ENCODE results near the gene ARRB1.

The ARRB1 gene

DNA sequence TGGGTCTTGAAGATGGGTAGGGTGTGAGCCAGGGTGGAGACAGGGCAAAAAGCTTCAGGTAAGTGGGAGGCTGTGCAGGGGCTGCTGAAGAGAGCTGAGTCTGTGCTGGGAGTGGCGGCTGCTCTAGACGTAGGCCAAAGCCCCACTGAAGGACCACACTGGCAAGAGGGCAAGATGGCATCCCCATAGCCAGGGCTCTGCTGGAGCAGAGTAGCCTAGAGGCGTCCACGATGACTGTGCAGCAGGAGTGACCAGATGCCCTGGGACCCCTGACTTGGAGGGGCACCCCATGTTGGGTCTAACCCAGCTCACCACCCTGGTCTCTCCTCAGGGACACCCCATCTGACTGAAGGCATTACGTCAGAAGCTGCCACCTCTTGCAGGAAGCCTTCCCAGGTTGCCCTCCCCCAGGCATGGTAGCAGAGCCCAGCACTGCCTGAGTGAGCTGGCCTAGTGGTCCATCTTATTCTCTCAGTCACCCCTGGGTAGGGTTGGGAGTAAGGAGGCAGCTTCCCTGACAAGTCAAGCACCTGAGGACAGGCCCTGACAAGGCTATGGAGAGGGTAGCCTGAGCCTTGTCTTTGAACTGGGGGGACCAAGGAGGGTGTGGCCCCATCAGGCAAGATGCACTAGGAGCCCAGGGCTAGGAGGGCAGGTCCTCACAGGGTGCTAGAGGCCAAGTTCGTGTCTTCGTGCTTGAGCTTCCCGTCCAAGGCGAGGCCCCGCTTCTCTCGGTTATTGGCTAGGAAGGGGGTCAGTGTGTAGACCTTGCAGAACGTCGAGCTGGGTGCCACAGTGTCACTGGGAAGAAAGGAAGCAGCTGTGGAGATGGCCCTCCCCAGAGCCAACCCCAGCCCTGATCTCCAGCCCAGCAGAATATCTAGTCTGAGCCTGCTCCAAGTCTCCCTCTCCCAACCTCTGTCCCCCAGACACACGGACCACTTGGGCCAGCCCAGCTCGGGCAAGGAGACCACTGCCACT lies 77.8 kb downstream of the ARRB1 start:
- TF ChIP-seq GATA3 (IDR thresholded peaks at IDR 0.05; ENCODE audit: low read depth, low read length) (no peak), GATA2 (IDR thresholded peaks at IDR 0.05; ENCODE audit: low read depth, low read length) (no peak)

- TF ChIP-seq GATA2 (IDR thresholded peaks at IDR 0.05; ENCODE audit: low read depth, low read length) (no peak), GATA3 (IDR thresholded peaks at IDR 0.05; ENCODE audit: low read depth, low read length) (no peak)
These were observed 78.6 kb downstream of the ARRB1 start for GRCh38 chr11:75272821-75273301.

DNA sequence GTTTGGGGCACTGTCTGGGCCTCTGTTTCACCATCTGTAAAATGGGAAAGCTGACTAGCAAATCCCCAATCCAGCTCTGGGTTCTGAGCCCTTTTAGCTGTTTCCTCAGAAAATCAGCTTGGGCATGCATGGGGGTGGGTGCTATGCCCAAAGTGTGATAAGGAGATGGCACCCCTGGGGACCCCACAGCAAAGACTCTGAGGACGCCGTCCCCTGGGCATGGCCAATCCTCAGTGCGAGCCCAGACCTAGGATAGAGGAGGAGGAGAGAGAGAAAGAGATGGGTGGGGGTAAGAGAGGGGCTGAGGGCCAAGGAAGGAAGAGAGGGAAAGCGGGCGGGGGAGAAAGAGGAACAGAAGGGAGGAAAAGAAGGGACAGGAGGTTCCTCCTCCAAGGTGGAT lies 79.1 kb downstream of the ARRB1 start:
- TF ChIP-seq GATA2 (IDR thresholded peaks at IDR 0.05; ENCODE audit: low read depth, low read length), result no peak
- TF ChIP-seq GATA3 (IDR thresholded peaks at IDR 0.05; ENCODE audit: low read depth, low read length), result no peak

DNA sequence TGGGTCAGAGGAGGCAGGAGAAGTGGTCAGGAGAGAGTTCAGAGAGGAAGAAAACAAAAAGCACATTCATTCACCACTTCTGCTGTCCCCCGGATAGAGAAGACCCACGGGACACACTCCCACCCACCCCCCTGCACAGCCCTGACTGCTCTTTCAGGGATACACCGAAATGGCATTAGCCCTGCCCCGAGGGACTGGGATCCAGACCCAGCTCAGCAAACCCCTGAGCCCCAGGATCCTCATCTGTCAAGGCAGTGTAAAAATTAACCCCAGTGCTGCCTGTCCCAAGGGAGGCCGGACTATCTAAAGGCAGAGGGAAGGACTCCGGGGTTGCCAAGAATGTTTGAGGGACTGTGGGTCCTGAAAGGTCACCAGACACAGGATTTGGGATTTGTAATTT lies 79.7 kb downstream of the ARRB1 start:
- TF ChIP-seq GATA3 (IDR thresholded peaks at IDR 0.05; ENCODE audit: low read depth, low read length), result no peak
- no peak for TF ChIP-seq GATA2 (IDR thresholded peaks at IDR 0.05; ENCODE audit: low read depth, low read length)

- no peak for TF ChIP-seq GATA3 (IDR thresholded peaks at IDR 0.05; ENCODE audit: low read depth, low read length)
- no peak for TF ChIP-seq GATA2 (IDR thresholded peaks at IDR 0.05; ENCODE audit: low read depth, low read length)
These were observed 80.5 kb downstream of the ARRB1 start for GRCh38 chr11:75270896-75271418.

DNA sequence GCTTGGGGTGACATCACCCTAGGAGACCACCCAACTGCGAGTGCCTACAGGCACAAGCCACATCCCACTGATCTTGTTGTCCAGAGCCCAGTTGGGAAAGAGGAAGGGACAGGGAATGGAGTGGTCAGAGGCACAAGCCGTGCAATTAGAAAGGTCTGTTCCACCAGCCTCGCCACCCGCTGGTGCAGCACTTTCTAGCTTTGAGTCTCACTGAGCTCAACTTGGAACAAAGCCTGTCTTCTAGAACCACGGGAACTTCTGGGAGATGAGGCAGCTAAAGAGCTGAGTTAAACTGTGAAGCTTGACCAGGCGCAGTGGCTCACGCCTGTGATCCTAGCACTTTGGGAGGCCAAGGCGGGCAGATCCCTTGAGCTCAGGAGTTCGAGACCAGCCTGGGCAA lies 81.6 kb downstream of the ARRB1 start:
- TF ChIP-seq GATA2 (IDR thresholded peaks at IDR 0.05; ENCODE audit: low read depth, low read length), result no peak
- TF ChIP-seq GATA3 (IDR thresholded peaks at IDR 0.05; ENCODE audit: low read depth, low read length), result no peak

GRCh38 chr11:75269367-75269660 lies 82.1 kb downstream of the ARRB1 start:
- TF ChIP-seq GATA3 (IDR thresholded peaks at IDR 0.05; ENCODE audit: low read depth, low read length) (no peak), GATA2 (IDR thresholded peaks at IDR 0.05; ENCODE audit: low read depth, low read length) (no peak)

- no peak for TF ChIP-seq GATA3 (IDR thresholded peaks at IDR 0.05; ENCODE audit: low read depth, low read length)
These were observed 82.7 kb downstream of the ARRB1 start for GRCh38 chr11:75268626-75269366.

DNA sequence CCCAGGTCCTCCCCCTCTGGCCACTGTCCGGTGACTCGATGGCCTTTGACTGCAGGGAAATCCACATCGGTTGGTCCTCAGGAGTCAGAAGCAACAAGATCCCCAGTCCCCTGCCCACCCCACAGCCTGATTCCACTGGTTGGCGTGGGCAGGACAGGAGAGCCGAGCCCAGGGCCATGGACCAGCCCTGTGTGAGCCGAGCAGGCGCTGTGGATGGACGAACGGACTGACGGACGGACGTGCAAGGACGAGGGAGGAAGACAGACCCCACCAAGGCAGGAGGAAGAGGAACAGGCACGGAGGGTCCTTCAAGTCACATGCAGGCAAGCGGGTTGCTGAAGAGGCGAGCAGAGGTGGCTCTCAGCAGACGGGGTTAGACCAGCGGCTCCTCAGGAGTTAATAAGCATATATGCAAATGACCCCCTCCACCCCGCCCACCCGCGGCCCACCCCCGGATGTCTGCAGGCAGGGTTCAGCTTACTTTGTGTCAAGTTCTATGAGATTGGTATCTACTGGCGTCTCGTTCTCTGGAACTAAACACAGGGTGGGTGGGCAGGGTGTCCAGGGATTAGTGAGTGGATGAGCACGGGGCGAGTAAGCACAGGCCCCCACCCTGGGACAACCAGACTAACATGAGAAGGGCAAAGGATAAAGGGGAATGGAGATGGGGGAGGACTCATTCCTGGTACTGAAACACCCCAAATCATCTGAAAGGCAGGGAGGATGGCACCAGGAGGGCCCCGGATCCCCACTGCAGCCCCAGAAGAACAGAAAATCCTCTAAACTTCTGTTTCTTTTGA lies 84.1 kb downstream of the ARRB1 start:
- TF ChIP-seq GATA3 (IDR thresholded peaks at IDR 0.05; ENCODE audit: low read depth, low read length) (no peak), GATA2 (IDR thresholded peaks at IDR 0.05; ENCODE audit: low read depth, low read length) (no peak)

DNA sequence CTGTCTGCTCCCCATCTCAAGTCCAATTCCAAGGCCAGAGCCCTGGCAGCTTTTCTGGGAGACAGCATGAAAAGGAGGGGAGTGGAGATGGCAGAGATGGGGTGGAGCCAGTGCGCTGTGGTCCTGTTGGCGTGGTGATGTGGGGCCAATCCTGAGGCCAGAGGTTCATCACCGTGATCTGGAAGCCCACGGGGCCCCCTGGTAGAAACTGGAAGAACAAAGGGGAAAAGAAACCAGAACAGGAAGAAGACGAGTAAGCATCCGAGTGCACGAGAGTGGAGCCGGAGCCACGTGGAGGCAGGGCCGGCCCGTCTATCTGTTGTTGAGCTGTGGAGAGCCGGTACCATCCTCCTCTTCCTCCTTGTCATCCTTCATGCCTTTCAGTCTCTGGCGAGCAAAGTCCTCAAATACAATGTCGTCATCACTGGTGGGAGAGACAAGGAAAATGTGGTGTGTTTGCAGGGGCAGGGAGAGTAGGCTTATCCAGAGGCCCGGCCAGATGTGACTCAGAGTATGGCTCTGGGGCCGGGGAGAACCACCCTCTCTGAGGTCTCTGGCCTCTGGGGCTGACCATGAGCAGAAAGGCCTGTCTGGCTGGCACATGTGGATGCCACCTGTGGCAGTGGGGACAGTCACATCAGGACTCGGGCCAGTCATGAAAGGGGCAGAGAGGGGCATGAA lies 85.5 kb downstream of the ARRB1 start:
- no peak for TF ChIP-seq GATA3 (IDR thresholded peaks at IDR 0.05; ENCODE audit: low read depth, low read length)
- TF ChIP-seq GATA2 (IDR thresholded peaks at IDR 0.05; ENCODE audit: low read depth, low read length), result no peak

- TF ChIP-seq GATA3 (IDR thresholded peaks at IDR 0.05; ENCODE audit: low read depth, low read length), result no peak
- TF ChIP-seq GATA2 (IDR thresholded peaks at IDR 0.05; ENCODE audit: low read depth, low read length), result no peak
These were observed 86.5 kb downstream of the ARRB1 start for GRCh38 chr11:75264971-75265370.

DNA sequence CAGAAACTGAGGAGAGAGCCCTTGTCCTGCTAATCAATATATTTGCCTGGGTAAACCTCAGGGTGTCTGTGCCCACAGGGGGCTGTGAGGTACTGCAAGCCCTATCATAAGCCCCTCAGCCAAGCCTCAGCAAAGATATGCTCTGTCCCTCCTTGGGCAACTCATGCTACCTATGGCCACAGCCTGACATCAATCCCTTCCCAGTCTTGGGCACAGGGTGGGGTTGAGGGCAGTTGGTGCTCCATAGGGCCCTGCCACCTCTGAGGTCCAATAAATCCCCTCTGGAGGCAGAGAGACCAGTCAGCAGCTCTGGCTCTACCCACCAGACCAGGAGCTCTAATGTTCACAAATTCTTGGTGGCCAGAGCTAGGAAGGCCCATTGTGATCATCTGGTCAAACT lies 87.1 kb downstream of the ARRB1 start:
- TF ChIP-seq GATA2 (IDR thresholded peaks at IDR 0.05; ENCODE audit: low read depth, low read length), result no peak
- TF ChIP-seq GATA3 (IDR thresholded peaks at IDR 0.05; ENCODE audit: low read depth, low read length), result no peak

DNA sequence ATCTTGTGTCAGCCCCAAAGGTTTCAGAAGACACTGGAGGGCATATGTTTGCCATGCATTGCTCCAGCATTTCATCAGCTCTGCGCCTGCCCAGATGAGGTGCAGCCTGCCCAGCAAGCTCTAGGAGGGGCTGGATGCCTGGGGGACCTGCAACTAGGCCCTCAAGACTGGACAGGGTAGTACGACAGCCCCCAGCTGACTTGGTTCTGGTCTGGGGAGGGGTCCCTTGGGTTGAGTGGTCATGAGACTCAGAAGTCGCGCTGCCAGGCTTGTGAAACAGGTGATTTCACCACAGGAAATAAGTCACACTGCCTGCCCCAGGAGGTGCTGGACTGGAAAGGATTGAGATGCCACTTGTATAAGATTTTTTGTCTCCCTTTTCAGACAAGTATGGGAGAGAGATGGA lies 87.5 kb downstream of the ARRB1 start:
- no peak for TF ChIP-seq GATA2 (IDR thresholded peaks at IDR 0.05; ENCODE audit: low read depth, low read length)
- TF ChIP-seq GATA3 (IDR thresholded peaks at IDR 0.05; ENCODE audit: low read depth, low read length), result no peak

Data from SH-SY5Y (cell line).